NCI-H2107 (cell line): ENCODE measurements around the gene AXDND1.
A peak's percentile ranks its signal among the peaks of the same experiment; 100 is the strongest.
"Not testable (repeated sequence)": the region's sequence is repeated elsewhere in the genome, so short reads cannot be mapped to it uniquely, and the experiment has no call there.

Experiments used
- DNase-seq: peaks from one replicate; lab custom pipeline; 2025; lab: John Stamatoyannopoulos, UW

AXDND1 gene

GRCh38 chr1:179365342-179366092, at the start of gene AXDND1:
AXDND1 (plus strand) TSS chr1:179365971; CDS start chr1:179366510, 539 bp downstream.
- peak; percentile 19 for DNase-seq

GRCh38 chr1:179318491-179318890, 47.3 kb upstream of the AXDND1 start:
- no peak for DNase-seq

- DNase-seq = no peak
These were observed 44.1 kb upstream of the AXDND1 start for GRCh38 chr1:179321533-179322216.

- no peak for DNase-seq
These were observed 43.2 kb upstream of the AXDND1 start for GRCh38 chr1:179322557-179322956.

GRCh38 chr1:179323436-179323835, 42.3 kb upstream of the AXDND1 start:
- no peak for DNase-seq

GRCh38 chr1:179325836-179326235, 39.9 kb upstream of the AXDND1 start:
- DNase-seq = no peak

- DNase-seq = no peak
These were observed 39.0 kb upstream of the AXDND1 start for GRCh38 chr1:179326746-179327145.

- no peak for DNase-seq
These were observed 38.6 kb upstream of the AXDND1 start for GRCh38 chr1:179327196-179327595.

- DNase-seq = no peak
These were observed 38.1 kb upstream of the AXDND1 start for GRCh38 chr1:179327679-179328078.

- DNase-seq = no peak
These were observed 35.9 kb upstream of the AXDND1 start for GRCh38 chr1:179329862-179330261.

- DNase-seq = no peak
These were observed 31.3 kb upstream of the AXDND1 start for GRCh38 chr1:179334440-179334839.

- no peak for DNase-seq
These were observed 28.5 kb upstream of the AXDND1 start for GRCh38 chr1:179337288-179337687.

- no peak for DNase-seq
These were observed 27.7 kb upstream of the AXDND1 start for GRCh38 chr1:179337942-179338560.

- no peak for DNase-seq
These were observed 24.9 kb upstream of the AXDND1 start for GRCh38 chr1:179340918-179341317.

GRCh38 chr1:179341943-179342547, 23.7 kb upstream of the AXDND1 start:
- no peak for DNase-seq

GRCh38 chr1:179342740-179343404, 22.9 kb upstream of the AXDND1 start:
- no peak for DNase-seq

GRCh38 chr1:179351281-179351680, 14.5 kb upstream of the AXDND1 start:
- no peak for DNase-seq

- DNase-seq = no peak
These were observed 13.5 kb upstream of the AXDND1 start for GRCh38 chr1:179352236-179352635.

- DNase-seq = no peak
These were observed 12.2 kb upstream of the AXDND1 start for GRCh38 chr1:179353546-179353945.

GRCh38 chr1:179361631-179362030, 4.1 kb upstream of the AXDND1 start:
- DNase-seq = not testable (repeated sequence)

GRCh38 chr1:179366093-179366800, 476 bp downstream of the AXDND1 start:
- DNase-seq = no peak
